GM23248 (cell line): ENCODE results near the gene NOXA1.

ENCODE experiments used
- EZH2 ChIP-seq: fragments of 200-600 bp; sonication (generic); IDR thresholded peaks from 2 replicates; pipeline ENCODE4 v1.6.1; 2018; ENCODE audit warnings: antibody characterized with exemption, mild to moderate bottlenecking; ENCODE audit not compliant: insufficient read depth, poor library complexity, severe bottlenecking
- EZH2phosphoT487 ChIP-seq: fragments of 200-600 bp; sonication (generic); IDR thresholded peaks from 2 replicates; pipeline ENCODE4 v1.6.1; 2018; ENCODE audit warnings: antibody characterized with exemption, moderate library complexity, mild to moderate bottlenecking, low read depth; ENCODE audit not compliant: insufficient read depth

DNA sequence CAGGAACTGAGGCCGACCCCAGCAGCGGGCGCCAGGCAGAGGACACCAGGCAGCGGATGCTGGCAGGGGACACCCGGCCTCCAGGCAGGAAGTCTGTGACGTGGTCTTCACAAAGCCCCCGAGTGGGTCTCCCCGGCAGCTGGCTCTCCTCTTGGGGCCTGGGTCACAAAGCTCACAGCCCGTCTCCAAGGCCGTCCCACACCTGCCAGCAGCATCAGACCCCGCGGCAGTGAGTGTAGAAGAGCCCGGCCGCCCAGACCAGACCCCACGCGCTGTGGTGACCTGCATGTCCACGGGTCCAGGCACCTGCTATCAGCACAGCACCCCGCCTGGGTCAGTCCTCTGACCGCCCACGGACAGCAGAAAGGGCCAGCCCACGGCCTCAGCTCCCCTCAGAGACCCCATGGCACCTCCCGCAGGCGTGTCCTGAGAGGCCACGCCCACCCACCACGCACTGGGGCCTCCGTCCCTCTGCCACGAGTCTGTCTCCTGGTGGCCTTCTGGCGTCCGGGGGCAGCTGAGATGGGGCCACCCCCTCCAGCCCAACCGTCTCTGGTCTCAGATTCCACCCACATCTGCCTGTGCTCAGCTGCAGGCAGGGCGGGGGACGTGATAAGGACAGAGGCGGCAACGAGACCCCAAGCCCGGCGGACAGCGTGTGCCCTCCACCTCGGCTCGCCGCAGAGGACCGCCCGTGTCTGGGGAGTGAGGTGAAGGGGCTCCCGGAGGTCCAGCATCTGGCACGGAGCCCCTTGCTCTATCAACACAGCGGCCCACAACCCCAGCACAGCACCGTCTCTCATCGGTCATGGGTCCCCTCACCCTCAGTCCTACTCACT, 34.4 kb upstream of the NOXA1 start:
- no peak for TF ChIP-seq EZH2
- no peak for TF ChIP-seq EZH2phosphoT487
